SK-N-SH (cell line): ENCODE measurements around the gene SLC7A11. TPM values are rescaled to one million over a fixed set of nuclear protein-coding genes. Genes with fewer than 3 reads are reported as not detected.

Source experiments
- CTCF ChIA-PET: fragments of 300-600, 350-600 bp; formaldehyde crosslinking; extraction: SDS; loops from one replicate; lab custom pipeline; 2021; lab: Yijun Ruan, JAX
- POLR2A ChIA-PET: fragments of 350-600 bp; sonication (Branson Sonifier 250); formaldehyde crosslinking; extraction: SDS; loops from one replicate; lab custom pipeline; 2020; ENCODE audit warnings: antibody characterized with exemption, inconsistent platforms; lab: Yijun Ruan, JAX
- DNase-seq: peaks from one replicate; pipeline ENCODE4 v3.0.0; 2012
- H2AFZ ChIP-seq: fragments of 200-600 bp; sonication (generic); 2 replicates; pipeline ENCODE4 v1.8.1; 2016; ENCODE audit warnings: antibody characterized with exemption, mild to moderate bottlenecking, low read depth
- H3F3A ChIP-seq: fragments of 200-600 bp; sonication (generic); replicated peaks from 2 replicates; pipeline ENCODE3; 2016; ENCODE audit warnings: antibody characterized with exemption, mild to moderate bottlenecking; ENCODE audit not compliant: insufficient read depth
- H3K27ac ChIP-seq, 2 experiments: fragments of 200-500 bp in 1 of 2; fragments of 200-600 bp in 1 of 2; sonication (Bioruptor generic) in 1 of 2; sonication (generic), shearing (Covaris generic) in 1 of 2; 2 replicates each; pipeline versions ENCODE4 v1.5.1 to v1.6.1; 2014 to 2016; ENCODE audit warnings: low read depth in 2 of 2, inconsistent platforms in 1 of 2, low read length in 1 of 2, mild to moderate bottlenecking in 1 of 2, mixed read lengths in 1 of 2
- H3K27me3 ChIP-seq: fragments of 200-600 bp; sonication (generic), shearing (Covaris generic); 2 replicates; pipeline ENCODE4 v1.6.1; 2016; ENCODE audit warnings: mixed run types; ENCODE audit not compliant: insufficient read depth
- H3K36me3 ChIP-seq, 2 experiments: fragments of 200-500 bp in 1 of 2; fragments of 200-600 bp in 1 of 2; sonication (Bioruptor generic) in 1 of 2; sonication (generic) in 1 of 2; replicated peaks in 1 of 2; 2 replicates each; pipeline versions ENCODE3 to v1.5.1; 2014 to 2016; ENCODE audit warnings: low read length in 1 of 2, mild to moderate bottlenecking in 1 of 2; ENCODE audit not compliant: insufficient read depth in 2 of 2, control insufficient read depth in 1 of 2
- H3K4me1 ChIP-seq, 2 experiments: fragments of 200-500 bp in 1 of 2; fragments of 200-600 bp in 1 of 2; sonication (Bioruptor generic) in 1 of 2; sonication (generic), shearing (Covaris generic) in 1 of 2; 2 replicates each; pipeline versions ENCODE4 v1.5.1 to v1.6.1; 2014 to 2016; ENCODE audit warnings: low read depth in 1 of 2, low read length in 1 of 2, mixed run types in 1 of 2; ENCODE audit not compliant: insufficient read depth in 2 of 2, control insufficient read depth in 1 of 2
- H3K4me2 ChIP-seq: fragments of 200-600 bp; sonication (generic), shearing (Covaris generic); 2 replicates; pipeline ENCODE4 v1.6.1; 2017; ENCODE audit warnings: mixed run types
- H3K4me3 ChIP-seq, 2 experiments: fragments of 200-500 bp in 1 of 2; fragments of 200-600 bp in 1 of 2; sonication (Bioruptor generic) in 1 of 2; sonication (generic), shearing (Covaris generic) in 1 of 2; 2 replicates each; pipeline versions ENCODE4 v1.5.1 to v1.8.1; 2014 to 2016; ENCODE audit warnings: low read depth in 2 of 2, inconsistent platforms in 1 of 2, low read length in 1 of 2, mild to moderate bottlenecking in 1 of 2, mixed read lengths in 1 of 2, moderate library complexity in 1 of 2
- H3K79me2 ChIP-seq: fragments of 200-600 bp; sonication (generic); 2 replicates; pipeline ENCODE4 v1.8.1; 2017; ENCODE audit warnings: mild to moderate bottlenecking; ENCODE audit not compliant: insufficient read depth
- H3K9ac ChIP-seq: fragments of 200-600 bp; sonication (generic); 2 replicates; pipeline ENCODE4 v1.6.1; 2017; ENCODE audit warnings: mixed run types
- H3K9me2 ChIP-seq: fragments of 200-600 bp; sonication (generic); 2 replicates; pipeline ENCODE4 v1.6.1; 2017; ENCODE audit warnings: mixed run types
- H3K9me3 ChIP-seq: fragments of 200-600 bp; sonication (generic); 2 replicates; pipeline ENCODE4 v1.6.1; 2017; ENCODE audit warnings: mixed run types, mild to moderate bottlenecking, moderate library complexity
- H4K20me1 ChIP-seq: fragments of 200-600 bp; sonication (generic); 2 replicates; pipeline ENCODE4 v1.6.1; 2017; ENCODE audit warnings: mild to moderate bottlenecking, mixed run types; ENCODE audit not compliant: insufficient read depth
- EP300 ChIP-seq, 2 experiments: IDR thresholded peaks; 2 replicates each; pipeline versions ENCODE4 v1.4.0 to v1.6.1; 2012; ENCODE audit warnings: borderline replicate concordance in 1 of 2, low read depth in 1 of 2, low read length in 1 of 2
- JUND ChIP-seq: IDR thresholded peaks from 2 replicates; pipeline ENCODE4 v1.4.0; 2012
- MAX ChIP-seq: IDR thresholded peaks from 2 replicates; pipeline ENCODE4 v1.4.0; 2012; ENCODE audit warnings: low read depth
- NRF1 ChIP-seq: IDR thresholded peaks from 2 replicates; pipeline ENCODE4 v1.6.1; 2012; ENCODE audit warnings: low read depth, mild to moderate bottlenecking, low read length
- RAD21 ChIP-seq: IDR thresholded peaks from 2 replicates; pipeline ENCODE4 v1.6.1; 2012; ENCODE audit warnings: mild to moderate bottlenecking, low read length
- RCOR1 ChIP-seq: fragments of 150-350 bp; IDR thresholded peaks from 2 replicates; pipeline ENCODE4 v1.6.1; 2017; ENCODE audit warnings: antibody characterized with exemption, low read length
- RFX5 ChIP-seq: IDR thresholded peaks from 2 replicates; pipeline ENCODE4 v1.6.1; 2012; ENCODE audit warnings: mild to moderate bottlenecking, improper control_type of control experiment, low read length
- SMC3 ChIP-seq: IDR thresholded peaks from 2 replicates; pipeline ENCODE4 v1.6.1; 2012; ENCODE audit warnings: low read depth, low read length, improper control_type of control experiment
- TCF12 ChIP-seq: IDR thresholded peaks from 2 replicates; pipeline ENCODE4 v1.4.0; 2012
- WGBS: methylation state at CpG from one replicate; pipeline ENCODE4 v1.1.6; 2017; ENCODE audit warnings: low lambda C conversion rate; 5-methylcytosine and 5-hydroxymethylcytosine counted together
- polyA plus RNA-seq, 3 experiments: library from polyadenylated mRNA; depleted of rRNA; stranded (reverse); fragments of >200 nt; gene quantifications; 2 replicates each; pipeline ENCODE4 v1.2.3, GENCODE V29; 2012
- TF ChIP-seq, protein P1 (sequence below): fragments of 200-600 bp; sonication (generic); IDR thresholded peaks from 2 replicates; pipeline ENCODE4 v1.6.1; 2017; ENCODE audit warnings: antibody characterized with exemption, mild to moderate bottlenecking, moderate library complexity
- TF ChIP-seq, protein P2 (sequence below): IDR thresholded peaks from 2 replicates; pipeline ENCODE4 v1.6.1; 2012; ENCODE audit warnings: mild to moderate bottlenecking, low read depth, low read length, moderate library complexity

Gene SLC7A11
- polyA plus RNA-seq, 1 of the 3 experiments (the other 2 are of a cell fraction): 3.1 TPM

DNA sequence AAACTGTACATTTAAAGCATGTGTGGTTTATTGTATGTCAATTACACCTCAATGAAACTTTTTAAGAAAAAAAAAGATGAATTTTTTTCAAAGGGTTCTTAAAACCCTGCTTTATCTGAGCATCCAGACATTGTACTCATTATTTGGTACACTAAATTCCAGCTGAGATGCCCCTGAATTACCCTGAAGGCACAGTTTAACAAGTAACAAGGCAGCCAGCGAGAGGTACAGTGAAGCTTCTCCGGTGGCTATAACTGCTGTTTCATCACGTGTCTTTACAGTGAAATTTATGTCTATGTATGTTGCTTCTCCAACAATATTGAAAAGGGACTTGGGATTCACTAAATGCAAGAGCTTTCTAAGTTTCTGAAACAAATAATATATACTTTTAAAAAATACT is 15.8 kb downstream of the SLC7A11 start:
- 47% methylated on average over 3 of the region's 3 CpGs for WGBS
- Histone ChIP-seq H3K4me1 (peaks cover 2 to 26% of the 10 kb centered on the region in 2 experiments; a peak in 2 of 4 replicates), H3K27me3 (no peaks in the 10 kb centered on the region), H3K36me3 (peaks cover 0 to 16% of the 10 kb centered on the region in 2 experiments), H3K9me2 (no peaks in the 10 kb centered on the region), H2AFZ (0 out of 2 replicates have a peak overlapping the region, but pooled peaks have one; percentile 37), H4K20me1 (no peaks in the 10 kb centered on the region), H3K4me2 (peak overlapping the region; percentile 32), H3K9ac (no peak overlapping the region), H3F3A (peaks cover 6% of the 10 kb centered on the region), H3K4me3 (no peak overlapping the region), H3K27ac (peak overlapping the region in 1 of 2 experiments; percentile 40; a peak in 1 of 4 replicates), H3K9me3 (0 out of 2 replicates have a peak, but pooled peaks cover 3% of the 10 kb centered on the region), H3K79me2 (no peaks in the 10 kb centered on the region; the same call in 1 of the 2 replicates)
- DNase-seq: no peak
- ChIA-PET CTCF (no interaction called here), POLR2A (no interaction called here)
- TF ChIP-seq EP300 (IDR thresholded peaks at IDR 0.05; ENCODE audit: borderline replicate concordance in 1 of 2, low read depth in 1 of 2, low read length in 1 of 2): no peak
- TF ChIP-seq TCF12: no peak
- no peak for TF ChIP-seq JUND
- TF ChIP-seq, protein P1, sequence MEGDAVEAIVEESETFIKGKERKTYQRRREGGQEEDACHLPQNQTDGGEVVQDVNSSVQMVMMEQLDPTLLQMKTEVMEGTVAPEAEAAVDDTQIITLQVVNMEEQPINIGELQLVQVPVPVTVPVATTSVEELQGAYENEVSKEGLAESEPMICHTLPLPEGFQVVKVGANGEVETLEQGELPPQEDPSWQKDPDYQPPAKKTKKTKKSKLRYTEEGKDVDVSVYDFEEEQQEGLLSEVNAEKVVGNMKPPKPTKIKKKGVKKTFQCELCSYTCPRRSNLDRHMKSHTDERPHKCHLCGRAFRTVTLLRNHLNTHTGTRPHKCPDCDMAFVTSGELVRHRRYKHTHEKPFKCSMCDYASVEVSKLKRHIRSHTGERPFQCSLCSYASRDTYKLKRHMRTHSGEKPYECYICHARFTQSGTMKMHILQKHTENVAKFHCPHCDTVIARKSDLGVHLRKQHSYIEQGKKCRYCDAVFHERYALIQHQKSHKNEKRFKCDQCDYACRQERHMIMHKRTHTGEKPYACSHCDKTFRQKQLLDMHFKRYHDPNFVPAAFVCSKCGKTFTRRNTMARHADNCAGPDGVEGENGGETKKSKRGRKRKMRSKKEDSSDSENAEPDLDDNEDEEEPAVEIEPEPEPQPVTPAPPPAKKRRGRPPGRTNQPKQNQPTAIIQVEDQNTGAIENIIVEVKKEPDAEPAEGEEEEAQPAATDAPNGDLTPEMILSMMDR: no peak
- TF ChIP-seq NRF1: no peak
- TF ChIP-seq RAD21: no peak
- TF ChIP-seq RCOR1: no peak
- TF ChIP-seq MAX: no peak
- TF ChIP-seq, protein P2, sequence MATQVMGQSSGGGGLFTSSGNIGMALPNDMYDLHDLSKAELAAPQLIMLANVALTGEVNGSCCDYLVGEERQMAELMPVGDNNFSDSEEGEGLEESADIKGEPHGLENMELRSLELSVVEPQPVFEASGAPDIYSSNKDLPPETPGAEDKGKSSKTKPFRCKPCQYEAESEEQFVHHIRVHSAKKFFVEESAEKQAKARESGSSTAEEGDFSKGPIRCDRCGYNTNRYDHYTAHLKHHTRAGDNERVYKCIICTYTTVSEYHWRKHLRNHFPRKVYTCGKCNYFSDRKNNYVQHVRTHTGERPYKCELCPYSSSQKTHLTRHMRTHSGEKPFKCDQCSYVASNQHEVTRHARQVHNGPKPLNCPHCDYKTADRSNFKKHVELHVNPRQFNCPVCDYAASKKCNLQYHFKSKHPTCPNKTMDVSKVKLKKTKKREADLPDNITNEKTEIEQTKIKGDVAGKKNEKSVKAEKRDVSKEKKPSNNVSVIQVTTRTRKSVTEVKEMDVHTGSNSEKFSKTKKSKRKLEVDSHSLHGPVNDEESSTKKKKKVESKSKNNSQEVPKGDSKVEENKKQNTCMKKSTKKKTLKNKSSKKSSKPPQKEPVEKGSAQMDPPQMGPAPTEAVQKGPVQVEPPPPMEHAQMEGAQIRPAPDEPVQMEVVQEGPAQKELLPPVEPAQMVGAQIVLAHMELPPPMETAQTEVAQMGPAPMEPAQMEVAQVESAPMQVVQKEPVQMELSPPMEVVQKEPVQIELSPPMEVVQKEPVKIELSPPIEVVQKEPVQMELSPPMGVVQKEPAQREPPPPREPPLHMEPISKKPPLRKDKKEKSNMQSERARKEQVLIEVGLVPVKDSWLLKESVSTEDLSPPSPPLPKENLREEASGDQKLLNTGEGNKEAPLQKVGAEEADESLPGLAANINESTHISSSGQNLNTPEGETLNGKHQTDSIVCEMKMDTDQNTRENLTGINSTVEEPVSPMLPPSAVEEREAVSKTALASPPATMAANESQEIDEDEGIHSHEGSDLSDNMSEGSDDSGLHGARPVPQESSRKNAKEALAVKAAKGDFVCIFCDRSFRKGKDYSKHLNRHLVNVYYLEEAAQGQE: no peak
- no peak for TF ChIP-seq RFX5

- no peaks in the 10 kb centered on the region for H3K9me2 ChIP-seq
- no peak overlapping the region for H3K4me3 ChIP-seq
- no peaks in the 10 kb centered on the region for H3K27me3 ChIP-seq
- WGBS: 5% methylated on average over 1 of the region's 1 CpG
- 0 out of 2 replicates have a peak, but pooled peaks cover 3% of the 10 kb centered on the region for H3K9me3 ChIP-seq
- peak overlapping the region; percentile 32 for H3K4me2 ChIP-seq
- peaks cover 2 to 31% of the 10 kb centered on the region in 2 experiments; a peak in 2 of 4 replicates for H3K4me1 ChIP-seq
- H3K9ac ChIP-seq: 0 out of 2 replicates have a peak overlapping the region, but pooled peaks have one; percentile 31
- H2AFZ ChIP-seq: peak overlapping the region; percentile 69; the same call in 1 of the 2 replicates
- peaks cover 6% of the 10 kb centered on the region for H3F3A ChIP-seq
- no peaks in the 10 kb centered on the region; the same call in 1 of the 2 replicates for H4K20me1 ChIP-seq
- ChIA-PET POLR2A (no interaction called here), CTCF (no interaction called here)
- no peaks in the 10 kb centered on the region; the same call in 1 of the 2 replicates for H3K79me2 ChIP-seq
- DNase-seq: no peak
- H3K36me3 ChIP-seq: peaks cover 0 to 11% of the 10 kb centered on the region in 2 experiments
- TF ChIP-seq SMC3: no peak
- 0 out of 2 replicates have a peak, but pooled peaks have one; percentile 17 for TF ChIP-seq JUND
- TF ChIP-seq, all 33 proteins: peak for 1
- peak overlapping the region in 1 of 2 experiments; percentile 40; a peak in 2 of 4 replicates for H3K27ac ChIP-seq
Measured at GRCh38 chr4:138225477-138225876, 16.7 kb downstream of the SLC7A11 start.
